Stimulated activated CD4-positive, alpha-beta T cell treated with anti-CD3 and anti-CD28 coated beads, Interleukin-15, amount 100 ng/mL, for 1 hour (primary cell): ENCODE results near the gene SRSF4.
"Not testable (repeated sequence)": the region's sequence is repeated elsewhere in the genome, so short reads cannot be mapped to it uniquely, and the experiment has no call there.

Experiments
- DNase-seq, 2 donors: peaks; one replicate each; pipeline ENCODE4 v3.0.0-alpha.2; 2020; ENCODE audit warnings: low read depth in 1 of 2, low spot score in 1 of 2

SRSF4 gene

DNA sequence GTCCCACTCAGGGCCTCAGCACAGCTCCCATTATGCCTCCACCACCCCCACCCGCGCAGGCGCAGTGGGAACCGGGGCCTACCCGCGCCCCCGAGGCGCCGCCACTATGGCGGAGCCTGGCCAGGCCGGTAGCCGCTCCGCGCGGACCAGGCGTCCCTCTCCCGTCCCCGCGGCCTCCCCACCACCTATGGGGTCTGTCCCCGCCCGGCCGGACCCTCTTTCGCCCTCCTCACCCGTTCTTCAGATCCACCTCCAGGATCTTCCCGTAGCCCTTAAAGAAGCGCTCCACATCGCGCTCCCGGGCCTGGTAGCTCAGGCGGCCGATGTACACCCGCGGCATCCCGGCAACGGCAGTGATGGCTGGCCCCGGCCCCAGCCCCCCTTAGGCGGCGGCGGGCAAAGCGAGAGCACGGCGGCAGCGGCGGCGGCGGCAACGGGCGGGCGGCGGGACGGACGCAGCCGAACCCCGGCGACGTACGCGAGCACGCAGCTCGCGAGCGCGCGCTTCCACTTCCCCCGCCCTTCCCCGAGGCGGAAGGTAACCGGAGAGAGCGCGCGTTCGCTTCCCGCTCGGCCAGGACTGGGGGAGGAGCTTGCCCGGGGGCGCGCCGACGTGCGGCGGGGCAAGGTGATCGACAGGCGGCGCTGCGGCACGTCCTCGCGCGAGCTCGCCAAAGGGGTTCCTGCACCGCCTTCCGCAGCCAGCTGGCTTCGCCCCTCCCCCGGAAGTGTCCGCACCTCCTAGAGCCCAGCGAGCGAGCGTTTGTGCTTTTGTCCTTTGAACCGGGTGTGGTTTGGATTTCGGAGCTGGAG is at the start of gene SRSF4:
SRSF4 (minus strand) TSS at position 488 of the 813 bp plus-strand sequence; CDS start at position 340, 148 bp downstream.
- peak; percentile 98 for DNase-seq

DNA sequence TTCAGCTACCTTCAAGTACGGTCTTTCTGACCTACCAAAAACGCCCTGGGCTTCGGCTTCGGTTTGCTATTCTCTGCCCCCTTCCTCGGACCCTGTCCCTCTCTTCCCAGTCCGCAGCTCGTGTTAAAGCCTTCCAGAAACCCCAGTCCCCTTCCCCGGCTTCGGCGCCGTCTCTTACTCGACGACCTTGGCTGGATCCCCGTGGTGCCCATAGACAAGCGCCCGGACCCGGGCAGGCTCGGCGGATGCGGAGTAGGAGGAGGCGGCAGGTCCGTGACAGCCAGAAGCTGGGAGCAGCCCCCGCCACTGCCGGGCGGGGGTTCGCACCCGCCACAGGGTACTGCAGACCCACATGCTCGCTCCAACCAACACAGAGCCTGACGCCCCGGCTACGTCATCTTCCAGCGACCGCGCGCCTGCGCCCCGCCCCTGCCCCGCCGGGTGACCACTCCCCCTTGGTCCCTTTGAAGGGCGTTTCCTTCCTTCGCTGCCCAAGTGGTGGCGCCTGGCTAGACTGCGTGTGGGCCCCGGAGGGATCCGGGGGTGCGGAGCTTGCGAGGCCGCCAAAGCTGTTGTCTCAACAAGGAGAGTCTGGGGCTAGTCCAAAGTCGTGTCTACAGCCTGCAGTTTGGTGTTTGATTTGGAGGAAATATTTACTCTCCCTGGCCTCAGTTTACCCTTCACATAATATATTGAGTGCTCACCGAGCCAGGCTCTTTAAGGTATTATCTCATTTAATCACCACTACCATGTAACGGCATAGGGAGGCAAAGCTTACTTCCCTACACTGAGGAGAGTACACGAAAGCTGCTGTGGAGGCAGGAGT is 49.1 kb upstream of the SRSF4 start, which contains the start of gene MECR:
MECR (minus strand) TSS at position 382 of the 826 bp plus-strand sequence; CDS start at position 354, 28 bp downstream.
- DNase-seq, result peak; percentile 89 to 93

GRCh38 chr1:29230204-29230552 is 48.5 kb upstream of the SRSF4 start:
- no peak for DNase-seq

DNA sequence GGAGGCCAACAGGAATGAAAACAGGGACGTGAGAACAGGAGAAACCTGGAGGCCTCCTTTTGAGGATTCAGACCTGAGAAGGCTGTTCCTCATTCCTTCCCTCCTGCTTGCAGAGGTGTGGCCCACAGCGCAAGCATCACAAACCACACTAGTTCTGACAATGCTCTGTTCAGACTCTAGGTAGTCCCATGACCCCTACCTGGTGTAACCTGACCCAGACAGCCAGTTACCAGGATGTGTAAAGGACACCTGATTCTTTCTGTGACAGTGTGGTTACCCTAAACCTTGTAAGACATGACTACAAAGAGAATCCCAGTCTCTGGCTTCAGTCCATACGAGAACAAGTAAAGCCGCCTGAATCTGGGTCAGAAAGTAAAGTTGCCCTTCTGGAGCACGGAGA is 45.8 kb upstream of the SRSF4 start:
- no peak for DNase-seq

DNA sequence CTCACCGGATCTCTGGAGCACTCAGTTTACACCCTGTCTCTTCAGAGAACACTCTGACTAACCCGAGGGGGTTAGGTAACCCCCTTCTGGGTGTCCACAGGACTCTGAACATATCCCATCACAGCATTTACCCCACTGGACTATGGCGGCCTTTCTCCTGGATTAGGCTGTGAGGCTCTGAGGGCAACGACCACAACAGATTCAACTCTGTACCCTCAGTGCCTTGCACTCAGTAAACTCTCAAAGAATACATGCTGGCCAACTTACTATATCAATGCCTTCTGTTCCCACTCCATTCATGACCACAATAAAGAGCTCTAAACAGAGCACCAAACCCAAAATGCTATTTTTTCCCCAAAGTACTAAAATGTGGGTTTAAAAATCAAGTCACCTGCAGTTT is 43.7 kb upstream of the SRSF4 start:
- no peak for DNase-seq

- no peak for DNase-seq
These were observed 42.7 kb upstream of the SRSF4 start for GRCh38 chr1:29224356-29224837.

GRCh38 chr1:29223521-29223920 is 41.8 kb upstream of the SRSF4 start:
- DNase-seq, result no peak

- no peak for DNase-seq
These were observed 41.0 kb upstream of the SRSF4 start for GRCh38 chr1:29222686-29223085.

GRCh38 chr1:29222260-29222659 is 40.6 kb upstream of the SRSF4 start:
- DNase-seq, result not testable (repeated sequence)

DNA sequence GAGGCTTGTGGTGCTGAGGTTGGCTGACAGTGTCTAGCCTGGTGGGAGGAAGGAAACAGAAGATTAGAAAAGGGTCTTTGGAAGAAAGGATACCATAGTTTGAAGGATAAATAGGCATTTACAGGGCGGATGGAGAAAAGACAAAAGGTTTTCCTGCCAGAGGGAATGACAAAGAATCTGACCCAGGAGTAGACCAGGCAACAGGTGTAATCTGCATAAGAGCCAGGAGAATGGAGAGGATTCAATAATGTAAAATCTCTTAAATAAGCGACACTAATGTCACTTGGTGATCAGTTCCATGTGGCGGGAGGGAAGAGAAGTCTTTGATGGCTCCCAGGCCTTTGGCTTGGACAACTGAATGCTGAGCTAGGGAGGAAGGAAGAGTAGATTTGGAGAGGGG is 39.6 kb upstream of the SRSF4 start:
- no peak for DNase-seq

GRCh38 chr1:29218223-29218622 is 36.5 kb upstream of the SRSF4 start:
- DNase-seq, result no peak

GRCh38 chr1:29217633-29218032 is 35.9 kb upstream of the SRSF4 start:
- no peak for DNase-seq

DNA sequence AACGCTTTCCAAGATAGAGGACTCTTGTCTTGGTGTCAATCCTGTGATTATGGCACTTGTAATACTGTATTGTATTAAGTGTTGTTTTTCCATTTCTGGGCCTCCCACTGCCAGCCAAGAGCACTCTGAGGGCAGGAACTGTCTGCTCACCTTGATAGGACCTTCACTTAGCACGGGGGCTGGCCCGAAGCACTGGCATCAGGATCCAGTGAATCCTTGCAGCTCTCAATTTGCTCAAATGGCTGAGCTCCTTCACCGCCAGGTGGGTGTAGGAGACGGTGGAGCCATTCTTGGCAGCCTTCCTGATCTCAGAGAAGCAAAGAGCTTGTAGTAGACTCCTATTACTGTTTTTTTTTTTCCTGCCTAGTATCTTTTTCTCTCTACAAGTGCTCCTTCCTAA is 31.4 kb upstream of the SRSF4 start:
- no peak for DNase-seq

DNA sequence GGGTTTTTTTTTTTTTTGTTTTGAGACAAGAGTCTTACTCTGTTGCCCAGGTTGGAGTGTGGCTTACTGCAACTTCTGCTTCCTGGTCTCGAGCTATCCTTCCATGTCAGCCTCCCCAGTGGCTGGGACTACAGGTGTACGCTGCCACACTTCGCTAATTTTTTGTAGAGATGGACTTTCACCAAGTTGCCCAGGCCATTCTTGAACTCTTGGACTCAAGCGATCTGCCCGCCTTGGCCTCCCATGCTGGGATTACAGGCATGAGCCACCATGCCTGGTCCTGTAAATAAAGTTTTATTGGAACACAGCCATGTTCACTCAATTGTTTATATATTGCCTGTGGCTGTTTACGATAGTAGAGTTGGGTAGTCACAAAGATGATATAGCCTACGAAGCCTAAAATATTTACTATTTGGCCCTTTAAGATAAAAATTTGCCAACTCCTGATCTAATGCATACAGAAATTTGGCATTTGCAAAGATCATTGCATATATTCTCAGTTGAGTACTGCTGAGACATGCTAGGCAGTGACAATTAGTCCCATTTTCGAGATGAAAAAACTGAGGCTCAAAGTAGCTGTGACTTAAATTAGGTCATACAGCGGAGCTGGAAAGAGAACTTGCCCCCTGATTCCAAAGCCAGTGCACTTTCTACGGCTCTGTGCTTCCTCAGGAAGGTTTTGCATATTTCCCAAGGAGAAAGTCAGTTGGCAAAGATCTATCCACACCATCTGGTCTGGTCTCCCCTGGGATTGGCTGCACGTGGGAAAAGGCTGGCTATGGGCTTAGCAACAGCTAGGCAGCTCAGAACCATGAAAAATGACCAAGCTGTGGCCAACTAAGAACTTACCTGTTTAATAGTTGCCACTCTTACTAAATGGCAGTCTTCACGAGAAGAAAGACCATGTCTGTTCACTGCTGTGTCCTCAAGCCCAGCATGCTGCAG is 29.7 kb upstream of the SRSF4 start:
- no peak for DNase-seq

GRCh38 chr1:29210278-29211085 is 28.8 kb upstream of the SRSF4 start:
- no peak for DNase-seq

DNA sequence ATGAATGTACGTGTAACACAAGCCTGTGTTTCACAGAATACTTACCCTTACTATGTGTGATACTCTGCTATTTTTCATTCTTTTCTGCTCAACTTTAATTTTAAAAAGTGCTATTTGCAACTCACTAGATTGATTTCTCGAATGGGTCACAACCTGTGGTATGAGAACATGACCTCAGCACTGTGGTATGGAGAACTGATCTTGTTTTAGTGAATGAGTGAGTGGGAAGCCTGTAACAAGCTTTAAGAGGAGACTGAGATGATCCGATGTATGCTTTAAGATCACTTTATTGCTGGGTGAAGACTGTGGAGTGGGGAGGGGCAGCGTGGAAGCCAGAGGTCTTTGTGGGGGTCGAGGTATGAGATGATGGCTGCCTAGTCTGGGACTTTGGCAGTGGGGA is 27.5 kb upstream of the SRSF4 start:
- DNase-seq, result no peak

GRCh38 chr1:29208442-29208841 is 26.7 kb upstream of the SRSF4 start:
- no peak for DNase-seq

DNA sequence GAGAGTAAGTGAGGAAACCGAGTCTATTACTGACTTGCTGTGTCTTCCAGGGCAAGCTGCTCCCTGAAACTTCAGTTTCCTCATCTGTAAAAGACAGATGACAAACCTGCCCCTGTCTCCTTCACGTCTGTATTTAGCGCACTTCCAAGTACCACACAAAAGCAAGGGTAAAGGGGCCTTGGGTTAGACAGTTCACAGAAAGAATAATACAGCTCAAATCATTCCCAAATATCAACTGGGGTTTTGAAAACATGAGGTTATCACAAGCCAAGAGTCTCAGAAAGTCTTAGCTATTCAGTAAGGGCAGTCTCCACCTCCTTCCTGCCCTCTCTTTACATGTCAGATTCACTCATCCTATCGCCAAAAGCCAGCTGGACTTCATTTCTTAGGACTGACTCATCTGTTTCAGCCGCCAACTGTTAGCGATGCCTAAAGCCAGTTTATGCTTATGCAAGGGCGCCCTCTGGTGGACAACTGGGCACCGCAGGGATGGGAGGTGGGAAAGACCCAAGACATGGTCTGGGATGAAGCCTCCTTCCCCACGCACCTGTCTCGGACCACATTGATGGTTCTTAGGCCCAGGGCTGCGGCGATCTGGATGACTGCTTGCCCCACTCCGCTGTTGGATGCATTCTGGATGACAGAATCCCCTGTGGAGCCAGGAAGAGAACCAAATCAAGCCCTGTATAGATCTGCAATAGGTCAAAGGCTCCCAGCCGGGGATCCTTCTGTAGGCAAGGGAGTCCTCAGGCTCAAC is 21.1 kb upstream of the SRSF4 start:
- DNase-seq, result peak; percentile 77 to 83

GRCh38 chr1:29202053-29202452 is 20.4 kb upstream of the SRSF4 start:
- no peak for DNase-seq
